GM18499 (cell line): ENCODE measurements around the gene PRKG1.

Experiments
- ATAC-seq: cut with Tn5 transposase; IDR thresholded peaks from one replicate; pipeline ENCODE4 v1.9.1; 2021; ENCODE audit warnings: moderate number of reproducible peaks; ENCODE audit not compliant: insufficient read depth, unreplicated experiment

PRKG1 gene

GRCh38 chr10:51075043-51075872, 971 bp downstream of the PRKG1 start:
- ATAC-seq, result no peak

DNA sequence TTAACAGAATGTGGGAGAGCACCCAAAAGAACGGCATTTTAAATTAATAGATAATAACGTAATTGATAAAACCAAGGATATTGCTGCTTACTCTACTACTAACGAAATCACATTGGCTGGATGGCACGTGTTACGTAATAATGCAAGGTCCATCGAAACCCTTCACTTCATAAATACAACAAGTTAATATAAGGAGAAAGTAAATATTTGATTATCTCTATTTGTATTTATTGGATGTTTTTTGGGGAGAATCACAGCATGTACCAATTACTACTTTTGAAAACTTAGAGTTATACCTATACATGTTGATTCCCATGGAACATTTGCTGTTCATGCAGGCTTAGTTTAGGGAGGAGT, 1.6 kb downstream of the PRKG1 start:
- ATAC-seq, result no peak

GRCh38 chr10:51076299-51076841, 2.1 kb downstream of the PRKG1 start:
- no peak for ATAC-seq

DNA sequence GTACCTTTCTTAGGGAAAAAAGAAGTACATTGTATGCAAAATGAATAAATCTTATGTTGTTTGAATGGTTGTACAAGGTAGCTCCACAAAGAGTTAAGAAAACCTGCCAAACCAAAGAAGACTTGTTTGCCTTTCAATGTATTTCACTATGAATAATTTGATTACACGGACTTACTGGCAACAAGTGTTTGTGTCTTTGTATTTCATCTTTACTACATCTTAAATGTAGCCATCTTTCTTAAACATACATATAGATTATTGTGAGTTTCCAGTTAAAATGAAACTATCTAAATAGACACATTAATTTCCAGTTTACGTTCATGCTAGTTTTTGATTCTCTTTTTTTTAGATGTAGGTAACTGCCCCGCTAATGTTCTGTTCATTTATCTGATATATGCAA, 2.8 kb downstream of the PRKG1 start:
- ATAC-seq, result no peak

DNA sequence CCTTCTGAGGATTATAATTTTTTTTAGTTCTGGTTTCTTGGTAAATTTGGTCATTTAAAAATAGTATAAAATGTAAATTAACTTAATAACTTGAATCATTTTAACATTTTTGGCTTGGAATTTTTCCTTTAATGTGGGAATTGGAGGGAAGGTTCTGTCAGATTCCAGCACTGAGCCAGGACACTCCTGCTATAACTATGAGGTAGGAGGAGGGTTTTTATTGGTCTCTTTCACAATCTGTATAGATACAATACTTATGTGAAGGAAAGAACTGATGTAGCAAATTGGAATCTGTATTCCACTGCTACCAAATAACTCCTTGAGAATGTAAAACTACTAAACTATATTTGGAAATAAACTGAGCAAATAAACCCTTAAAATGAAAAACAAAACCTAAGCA, 3.2 kb downstream of the PRKG1 start:
- no peak for ATAC-seq

DNA sequence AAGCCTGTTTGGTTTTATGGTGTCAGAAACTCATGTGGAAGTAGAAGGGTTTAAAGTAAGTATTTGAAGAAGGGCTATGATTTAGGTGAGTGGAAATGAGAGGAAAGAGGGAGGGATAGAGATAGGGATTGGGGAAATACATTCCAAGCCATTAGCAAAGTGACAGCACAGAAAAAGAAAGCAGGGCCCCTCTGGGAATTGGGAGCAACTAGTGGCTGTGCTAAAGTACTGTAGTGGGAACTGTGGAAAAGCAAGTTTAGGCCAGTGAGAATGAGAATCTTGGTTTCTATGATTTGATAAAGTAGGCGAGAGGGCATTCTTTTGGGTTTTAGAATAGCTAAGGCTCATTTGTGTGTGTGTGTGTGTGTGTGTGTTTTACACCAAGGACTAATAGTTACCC, 5.0 kb downstream of the PRKG1 start:
- no peak for ATAC-seq

DNA sequence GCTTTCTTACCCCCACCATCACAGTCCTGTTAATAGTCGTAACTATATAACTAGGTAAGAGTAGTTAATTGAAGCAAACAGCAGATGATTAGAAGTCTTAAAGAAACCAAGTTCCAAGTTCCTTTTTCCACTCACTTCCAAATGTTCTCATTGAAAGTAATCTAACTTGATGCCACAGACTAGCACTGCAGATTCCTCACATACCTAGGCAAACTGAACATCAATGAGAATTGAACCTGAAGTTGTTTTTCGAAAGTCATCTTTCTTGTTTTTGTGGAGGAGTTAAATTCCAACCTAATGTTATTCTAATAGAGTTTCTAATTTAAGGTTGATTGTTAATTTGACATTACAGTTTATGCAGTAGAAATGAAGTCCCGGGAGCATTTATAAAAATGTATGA, 5.5 kb downstream of the PRKG1 start:
- ATAC-seq, result no peak

DNA sequence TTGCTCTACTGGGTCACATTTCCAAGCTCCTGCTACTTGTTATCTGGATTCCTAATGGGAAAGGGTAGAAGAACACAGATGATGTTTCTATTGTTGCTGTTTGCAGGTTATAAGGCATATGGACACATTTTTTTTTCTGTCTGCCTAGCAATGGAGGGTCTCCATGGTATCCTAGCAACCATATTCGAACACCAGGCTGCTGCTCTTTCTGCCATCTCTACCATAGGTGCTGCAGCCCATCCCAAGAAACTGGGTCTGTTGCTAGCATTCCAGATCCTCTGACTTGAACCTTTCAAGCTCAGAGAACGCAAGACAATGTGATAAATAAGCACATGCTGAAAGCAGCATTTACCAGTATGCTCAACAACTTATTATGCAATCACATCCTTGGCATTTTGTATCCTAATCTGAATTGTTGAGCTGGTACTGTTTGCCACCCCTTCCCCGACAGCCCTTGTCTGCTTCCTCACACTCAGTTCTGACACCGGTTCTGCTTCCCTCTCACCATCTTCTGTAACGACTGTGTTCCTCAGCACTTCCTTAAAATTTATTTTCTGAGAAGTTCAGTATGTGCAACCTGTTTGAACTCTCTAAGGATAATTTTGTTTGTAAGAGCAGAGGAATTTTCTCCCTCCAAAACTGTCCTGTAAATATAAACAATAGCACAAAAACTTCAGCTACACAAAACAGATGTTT, 6.2 kb downstream of the PRKG1 start:
- ATAC-seq, result no peak

- ATAC-seq, result no peak
These were observed 8.6 kb downstream of the PRKG1 start for GRCh38 chr10:51082857-51083256.

- ATAC-seq, result no peak
These were observed 9.1 kb downstream of the PRKG1 start for GRCh38 chr10:51083356-51083853.

DNA sequence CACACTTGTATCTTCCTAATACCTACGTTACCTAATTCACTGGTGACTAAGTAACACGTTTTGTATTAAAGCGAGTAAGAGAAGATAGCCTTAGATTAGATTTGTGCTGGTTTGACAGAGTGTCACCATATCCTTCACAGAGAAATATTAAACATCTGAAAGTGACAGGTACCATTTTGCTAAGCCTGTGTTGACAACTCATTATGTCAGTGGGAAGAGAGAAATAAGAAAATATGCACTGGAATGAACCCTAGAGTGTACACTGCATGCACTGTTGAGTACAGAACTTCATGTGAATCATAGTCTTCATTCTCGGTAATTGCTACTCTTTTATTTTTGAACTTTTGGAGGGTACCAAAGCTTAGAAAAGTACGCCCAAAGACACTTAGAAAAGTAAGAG, 10.9 kb downstream of the PRKG1 start:
- ATAC-seq, result no peak

GRCh38 chr10:51086710-51087109, 12.4 kb downstream of the PRKG1 start:
- ATAC-seq, result no peak

DNA sequence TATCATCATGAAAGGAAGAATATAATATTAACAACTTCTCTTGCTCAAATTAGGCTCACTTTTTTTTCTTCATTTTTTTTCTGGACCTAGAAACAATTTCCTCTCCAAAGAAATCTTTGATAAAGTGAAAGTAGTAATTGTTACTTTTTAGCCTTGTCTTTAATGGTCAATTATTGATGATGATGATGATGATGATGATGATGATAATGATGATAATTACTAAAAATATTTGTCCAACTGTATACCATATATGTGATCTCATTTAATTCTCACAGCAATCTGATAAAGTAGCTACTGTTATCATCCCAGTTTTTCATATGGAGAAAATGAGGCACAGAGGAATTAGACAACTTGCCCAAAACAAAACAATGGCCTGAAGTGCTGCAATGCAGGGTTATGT, 12.8 kb downstream of the PRKG1 start:
- no peak for ATAC-seq

- no peak for ATAC-seq
These were observed 15.9 kb downstream of the PRKG1 start for GRCh38 chr10:51090190-51090589.

GRCh38 chr10:51092402-51092801, 18.1 kb downstream of the PRKG1 start:
- ATAC-seq, result no peak

DNA sequence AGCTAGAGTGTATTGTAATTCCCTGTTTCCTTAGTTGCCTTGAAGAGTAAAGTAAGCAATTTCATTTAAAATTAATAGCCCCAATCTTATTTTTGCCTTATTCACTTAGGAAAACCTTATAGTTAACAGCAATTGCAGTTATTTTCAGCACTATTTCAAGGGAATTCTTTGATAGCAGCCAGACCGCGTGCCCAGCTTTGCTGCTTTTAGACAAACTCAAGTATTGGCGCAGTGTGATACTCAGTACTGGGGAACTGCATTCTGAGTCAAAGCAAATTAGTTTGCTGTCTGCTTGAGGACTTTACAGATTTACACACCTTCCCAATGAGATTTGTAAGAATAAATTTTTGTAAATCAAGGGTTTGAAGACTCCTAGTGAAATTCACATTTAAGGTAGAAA, 21.2 kb downstream of the PRKG1 start:
- ATAC-seq, result no peak

GRCh38 chr10:51097546-51097945, 23.3 kb downstream of the PRKG1 start:
- ATAC-seq, result no peak

DNA sequence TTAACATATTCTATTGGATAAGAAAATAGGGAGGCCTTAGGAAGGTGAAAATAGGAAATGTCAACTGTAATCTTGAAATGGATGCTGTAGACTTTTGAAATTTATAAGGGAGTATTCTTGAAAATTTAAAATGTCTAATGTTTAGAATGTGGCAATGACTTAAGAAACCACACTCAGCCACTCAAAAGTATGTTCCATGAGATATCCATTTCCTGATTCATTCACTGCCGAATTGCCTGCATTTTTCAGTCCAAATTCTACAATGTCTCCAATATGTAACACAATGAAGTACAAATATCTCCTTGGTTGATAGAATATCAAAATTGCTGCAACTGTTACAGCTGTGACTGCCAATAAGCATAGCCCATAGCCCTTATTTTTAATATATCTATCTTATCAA, 25.9 kb downstream of the PRKG1 start:
- no peak for ATAC-seq

- no peak for ATAC-seq
These were observed 29.4 kb downstream of the PRKG1 start for GRCh38 chr10:51103554-51104217.

GRCh38 chr10:51106311-51106945, 32.1 kb downstream of the PRKG1 start:
- ATAC-seq, result no peak

DNA sequence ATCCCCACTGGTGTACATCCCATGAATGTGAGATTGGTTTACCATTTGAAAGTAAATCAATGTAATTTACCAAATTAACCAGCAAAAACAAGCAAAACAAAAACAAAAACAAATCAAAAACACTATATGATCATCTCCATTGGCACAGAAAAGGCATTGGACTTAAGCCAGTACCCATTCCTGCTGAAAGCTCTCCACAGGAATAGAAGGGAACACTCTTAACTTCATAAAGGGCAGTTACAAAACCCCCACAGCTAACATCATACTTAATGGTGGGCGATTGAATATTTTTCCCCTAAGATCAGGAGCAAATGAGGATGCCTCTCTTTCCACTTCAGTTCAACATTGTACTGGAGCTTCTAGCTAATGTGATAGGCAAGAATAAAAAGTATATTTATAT, 34.1 kb downstream of the PRKG1 start:
- ATAC-seq, result no peak
